HG02973 (cell line): ENCODE measurements around the gene PHLDB1.
"Not testable (repeated sequence)": the region's sequence is repeated elsewhere in the genome, so short reads cannot be mapped to it uniquely, and the experiment has no call there.

Experiments
- ATAC-seq: cut with Tn5 transposase; IDR thresholded peaks from one replicate; pipeline ENCODE4 v1.9.1; 2021; ENCODE audit warnings: moderate library complexity; ENCODE audit not compliant: unreplicated experiment

Gene PHLDB1

GRCh38 chr11:118658429-118659313, 51.3 kb downstream of the PHLDB1 start:
- no peak for ATAC-seq

GRCh38 chr11:118659314-118659952, 52.0 kb downstream of the PHLDB1 start:
- ATAC-seq = peak; percentile 81

GRCh38 chr11:118659953-118660680, 52.7 kb downstream of the PHLDB1 start:
- no peak for ATAC-seq

GRCh38 chr11:118660681-118661424, 53.4 kb downstream of the PHLDB1 start:
- ATAC-seq = no peak

GRCh38 chr11:118661425-118662301, 54.2 kb downstream of the PHLDB1 start:
- ATAC-seq = no peak

- no peak for ATAC-seq
Observed at GRCh38 chr11:118662401-118663271, 55.2 kb downstream of the PHLDB1 start.

GRCh38 chr11:118663381-118663780, 56.0 kb downstream of the PHLDB1 start:
- ATAC-seq = no peak

- ATAC-seq = no peak
Observed at GRCh38 chr11:118663902-118664301, 56.5 kb downstream of the PHLDB1 start.

GRCh38 chr11:118666371-118666770, 59.0 kb downstream of the PHLDB1 start:
- ATAC-seq = no peak

GRCh38 chr11:118670063-118670462, 62.6 kb downstream of the PHLDB1 start:
- ATAC-seq = no peak

GRCh38 chr11:118671254-118671653, 63.8 kb downstream of the PHLDB1 start:
- no peak for ATAC-seq

- ATAC-seq = no peak
Observed at GRCh38 chr11:118672846-118673245, 65.4 kb downstream of the PHLDB1 start.

GRCh38 chr11:118673361-118674081, 66.1 kb downstream of the PHLDB1 start:
- no peak for ATAC-seq

GRCh38 chr11:118674082-118674435, 66.6 kb downstream of the PHLDB1 start:
- ATAC-seq = no peak

- no peak for ATAC-seq
Observed at GRCh38 chr11:118677977-118678376, 70.6 kb downstream of the PHLDB1 start.

GRCh38 chr11:118678908-118679307, 71.5 kb downstream of the PHLDB1 start:
- ATAC-seq = not testable (repeated sequence)

GRCh38 chr11:118679483-118679882, 72.1 kb downstream of the PHLDB1 start, which contains the start of gene TREH:
TSS of gene TREH (minus strand) at chr11:118679650. CDS start at chr11:118679627, 23 bp downstream.
- no peak for ATAC-seq

- ATAC-seq = no peak
Observed at GRCh38 chr11:118682372-118682771, 75.0 kb downstream of the PHLDB1 start.
